ENCODE results near the gene TMEM86B.

Gene TMEM86B

DNA sequence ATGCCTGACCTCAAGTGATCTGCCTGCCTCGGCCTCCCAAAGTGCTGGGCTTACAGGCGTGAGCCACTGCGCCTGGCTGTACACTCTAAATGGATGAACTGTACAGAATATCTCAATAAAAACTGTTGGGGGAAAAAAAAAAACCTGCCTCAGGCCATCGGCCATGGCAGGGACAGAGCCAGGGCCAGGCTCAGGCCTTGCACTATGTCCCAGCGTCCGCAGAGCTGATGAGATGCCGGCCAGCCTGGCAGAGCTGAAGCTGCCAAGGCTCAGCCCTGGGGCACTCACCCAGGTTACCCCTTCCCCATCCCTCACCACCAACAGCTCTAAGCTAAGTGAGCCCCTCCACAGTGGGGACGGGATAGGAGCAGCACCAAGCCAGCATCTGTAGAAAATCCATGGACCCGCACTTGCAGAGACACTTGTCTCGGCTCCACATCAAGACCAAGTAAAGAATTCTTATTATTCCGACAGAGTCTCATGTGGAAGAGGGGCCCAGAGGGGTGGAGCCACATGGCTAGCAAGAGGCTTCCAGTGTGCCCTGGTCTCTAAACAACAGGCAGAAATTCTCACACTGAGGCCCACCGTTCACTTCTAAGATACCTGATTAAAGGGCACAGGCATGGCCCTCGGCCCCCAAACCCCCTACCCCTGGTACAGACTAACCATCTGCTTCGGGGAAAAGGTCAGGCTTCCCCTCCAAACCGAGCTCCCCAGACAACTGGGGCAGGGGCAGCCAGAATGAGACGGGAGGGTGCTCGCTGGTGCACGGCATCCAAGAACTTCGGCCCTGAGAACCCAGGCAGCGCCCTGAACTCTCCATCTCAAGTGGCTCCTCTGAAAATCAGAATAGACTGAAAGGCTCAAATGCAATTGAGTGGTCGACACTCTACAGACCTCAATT, 24.4 kb upstream of the TMEM86B start (continued):
- TF ChIP-seq, protein P1, sequence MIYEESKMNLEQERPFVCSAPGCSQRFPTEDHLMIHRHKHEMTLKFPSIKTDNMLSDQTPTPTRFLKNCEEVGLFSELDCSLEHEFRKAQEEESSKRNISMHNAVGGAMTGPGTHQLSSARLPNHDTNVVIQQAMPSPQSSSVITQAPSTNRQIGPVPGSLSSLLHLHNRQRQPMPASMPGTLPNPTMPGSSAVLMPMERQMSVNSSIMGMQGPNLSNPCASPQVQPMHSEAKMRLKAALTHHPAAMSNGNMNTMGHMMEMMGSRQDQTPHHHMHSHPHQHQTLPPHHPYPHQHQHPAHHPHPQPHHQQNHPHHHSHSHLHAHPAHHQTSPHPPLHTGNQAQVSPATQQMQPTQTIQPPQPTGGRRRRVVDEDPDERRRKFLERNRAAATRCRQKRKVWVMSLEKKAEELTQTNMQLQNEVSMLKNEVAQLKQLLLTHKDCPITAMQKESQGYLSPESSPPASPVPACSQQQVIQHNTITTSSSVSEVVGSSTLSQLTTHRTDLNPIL (CRISPR knock-in tag; IDR thresholded peaks at IDR 0.05; ENCODE audit: low read depth) = no peak
- TF ChIP-seq ARNTL (CRISPR knock-in tag; IDR thresholded peaks at IDR 0.05; ENCODE audit: borderline replicate concordance, low read depth) = no peak
- TF ChIP-seq ZFP30 (CRISPR knock-in tag; IDR thresholded peaks at IDR 0.05) = no peak
- no peak for TF ChIP-seq OSR1 (CRISPR knock-in tag; IDR thresholded peaks at IDR 0.05)

DNA sequence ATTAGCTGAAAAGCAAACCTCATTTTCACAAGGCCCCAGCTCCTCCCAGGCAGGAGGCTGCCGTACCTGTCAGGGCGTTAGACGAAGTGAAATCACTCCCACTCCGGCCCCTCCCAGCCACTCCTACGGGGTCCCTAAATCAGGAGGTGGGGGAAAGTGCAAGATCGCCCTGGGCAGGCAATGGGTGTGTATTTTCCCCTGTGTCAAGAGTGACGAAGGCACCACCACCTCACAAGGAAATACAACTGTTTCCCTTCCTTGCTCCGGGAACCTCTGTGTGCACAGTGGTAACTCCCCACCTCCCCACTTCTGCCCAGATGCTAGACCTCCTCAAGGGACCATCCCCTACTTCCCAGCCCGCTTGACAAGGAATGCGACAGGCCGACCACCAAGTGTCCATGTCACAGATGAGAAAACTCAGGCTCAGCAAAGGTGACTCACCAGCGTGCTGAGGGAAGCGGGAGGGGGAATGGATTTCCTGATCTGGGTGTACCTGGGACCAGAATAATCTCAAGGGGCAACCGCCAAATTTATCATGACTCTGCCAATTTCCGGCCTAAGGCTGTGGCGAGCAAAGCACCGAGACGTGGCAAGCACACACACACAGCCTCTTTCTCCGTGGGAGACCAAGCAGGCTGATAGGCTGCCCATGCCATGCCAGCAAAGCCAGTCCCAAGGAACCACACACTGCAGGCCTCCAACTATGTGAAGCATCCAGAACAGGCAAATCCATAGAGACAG, 22.9 kb upstream of the TMEM86B start:
- peak; percentile 43; the same call in 2 of the 3 replicates for ATAC-seq

DNA sequence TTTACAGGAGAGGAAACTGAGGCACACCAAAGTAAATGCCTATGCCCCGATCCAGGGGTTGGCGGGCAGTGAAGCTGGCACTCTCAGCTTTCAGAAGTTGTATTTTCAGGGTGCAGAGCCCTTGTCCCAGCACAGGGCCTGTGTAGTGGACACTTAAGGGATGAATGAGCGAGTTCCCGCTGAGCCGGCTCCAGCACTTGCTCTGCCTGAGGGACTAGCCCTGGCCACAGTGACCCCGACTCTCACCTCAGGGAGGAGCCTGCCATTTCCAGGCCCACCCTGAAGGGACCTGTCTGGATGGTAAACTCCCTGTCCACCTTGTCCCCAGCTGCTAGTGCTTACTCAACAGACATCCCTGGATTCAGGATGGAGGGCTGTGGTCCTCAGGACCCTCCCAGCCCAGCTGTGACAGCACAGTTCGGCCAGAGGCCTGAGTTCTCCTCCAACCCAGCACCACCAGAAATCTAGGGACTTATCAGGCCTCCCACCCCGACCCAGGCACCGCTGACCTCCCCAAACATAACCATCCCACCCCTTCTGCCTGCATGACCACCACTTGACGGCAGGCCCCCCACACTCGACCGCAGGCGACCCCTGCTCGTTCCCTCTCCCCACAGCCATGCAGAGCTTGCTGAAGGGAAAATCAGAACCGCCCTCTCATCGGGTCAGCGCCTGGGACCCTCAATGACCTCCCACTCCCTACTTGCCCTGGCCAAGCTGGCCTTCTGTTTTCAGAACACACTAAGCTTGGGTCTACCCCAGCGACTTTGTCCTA, 21.9 kb upstream of the TMEM86B start:
- ATAC-seq = no peak
- no peak for TF ChIP-seq GLIS3 (CRISPR knock-in tag; IDR thresholded peaks at IDR 0.05)
- TF ChIP-seq, protein P2, sequence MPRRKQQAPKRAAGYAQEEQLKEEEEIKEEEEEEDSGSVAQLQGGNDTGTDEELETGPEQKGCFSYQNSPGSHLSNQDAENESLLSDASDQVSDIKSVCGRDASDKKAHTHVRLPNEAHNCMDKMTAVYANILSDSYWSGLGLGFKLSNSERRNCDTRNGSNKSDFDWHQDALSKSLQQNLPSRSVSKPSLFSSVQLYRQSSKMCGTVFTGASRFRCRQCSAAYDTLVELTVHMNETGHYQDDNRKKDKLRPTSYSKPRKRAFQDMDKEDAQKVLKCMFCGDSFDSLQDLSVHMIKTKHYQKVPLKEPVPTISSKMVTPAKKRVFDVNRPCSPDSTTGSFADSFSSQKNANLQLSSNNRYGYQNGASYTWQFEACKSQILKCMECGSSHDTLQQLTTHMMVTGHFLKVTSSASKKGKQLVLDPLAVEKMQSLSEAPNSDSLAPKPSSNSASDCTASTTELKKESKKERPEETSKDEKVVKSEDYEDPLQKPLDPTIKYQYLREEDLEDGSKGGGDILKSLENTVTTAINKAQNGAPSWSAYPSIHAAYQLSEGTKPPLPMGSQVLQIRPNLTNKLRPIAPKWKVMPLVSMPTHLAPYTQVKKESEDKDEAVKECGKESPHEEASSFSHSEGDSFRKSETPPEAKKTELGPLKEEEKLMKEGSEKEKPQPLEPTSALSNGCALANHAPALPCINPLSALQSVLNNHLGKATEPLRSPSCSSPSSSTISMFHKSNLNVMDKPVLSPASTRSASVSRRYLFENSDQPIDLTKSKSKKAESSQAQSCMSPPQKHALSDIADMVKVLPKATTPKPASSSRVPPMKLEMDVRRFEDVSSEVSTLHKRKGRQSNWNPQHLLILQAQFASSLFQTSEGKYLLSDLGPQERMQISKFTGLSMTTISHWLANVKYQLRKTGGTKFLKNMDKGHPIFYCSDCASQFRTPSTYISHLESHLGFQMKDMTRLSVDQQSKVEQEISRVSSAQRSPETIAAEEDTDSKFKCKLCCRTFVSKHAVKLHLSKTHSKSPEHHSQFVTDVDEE (CRISPR knock-in tag; IDR thresholded peaks at IDR 0.05) = no peak
- TF ChIP-seq RARB (CRISPR knock-in tag; IDR thresholded peaks at IDR 0.05) = no peak
- no peak for TF ChIP-seq ZNF8 (CRISPR knock-in tag; IDR thresholded peaks at IDR 0.05)
- TF ChIP-seq, protein P3, sequence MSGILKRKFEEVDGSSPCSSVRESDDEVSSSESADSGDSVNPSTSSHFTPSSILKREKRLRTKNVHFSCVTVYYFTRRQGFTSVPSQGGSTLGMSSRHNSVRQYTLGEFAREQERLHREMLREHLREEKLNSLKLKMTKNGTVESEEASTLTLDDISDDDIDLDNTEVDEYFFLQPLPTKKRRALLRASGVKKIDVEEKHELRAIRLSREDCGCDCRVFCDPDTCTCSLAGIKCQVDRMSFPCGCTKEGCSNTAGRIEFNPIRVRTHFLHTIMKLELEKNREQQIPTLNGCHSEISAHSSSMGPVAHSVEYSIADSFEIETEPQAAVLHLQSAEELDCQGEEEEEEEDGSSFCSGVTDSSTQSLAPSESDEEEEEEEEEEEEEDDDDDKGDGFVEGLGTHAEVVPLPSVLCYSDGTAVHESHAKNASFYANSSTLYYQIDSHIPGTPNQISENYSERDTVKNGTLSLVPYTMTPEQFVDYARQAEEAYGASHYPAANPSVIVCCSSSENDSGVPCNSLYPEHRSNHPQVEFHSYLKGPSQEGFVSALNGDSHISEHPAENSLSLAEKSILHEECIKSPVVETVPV (CRISPR knock-in tag; IDR thresholded peaks at IDR 0.05) = no peak
- no peak for TF ChIP-seq PPARA (CRISPR knock-in tag; IDR thresholded peaks at IDR 0.05; ENCODE audit: borderline replicate concordance)
- TF ChIP-seq ESRRG (CRISPR knock-in tag; IDR thresholded peaks at IDR 0.05) = no peak
- no peak for TF ChIP-seq TCF4 (CRISPR knock-in tag; IDR thresholded peaks at IDR 0.05; ENCODE audit: borderline replicate concordance)
- TF ChIP-seq, protein P4, sequence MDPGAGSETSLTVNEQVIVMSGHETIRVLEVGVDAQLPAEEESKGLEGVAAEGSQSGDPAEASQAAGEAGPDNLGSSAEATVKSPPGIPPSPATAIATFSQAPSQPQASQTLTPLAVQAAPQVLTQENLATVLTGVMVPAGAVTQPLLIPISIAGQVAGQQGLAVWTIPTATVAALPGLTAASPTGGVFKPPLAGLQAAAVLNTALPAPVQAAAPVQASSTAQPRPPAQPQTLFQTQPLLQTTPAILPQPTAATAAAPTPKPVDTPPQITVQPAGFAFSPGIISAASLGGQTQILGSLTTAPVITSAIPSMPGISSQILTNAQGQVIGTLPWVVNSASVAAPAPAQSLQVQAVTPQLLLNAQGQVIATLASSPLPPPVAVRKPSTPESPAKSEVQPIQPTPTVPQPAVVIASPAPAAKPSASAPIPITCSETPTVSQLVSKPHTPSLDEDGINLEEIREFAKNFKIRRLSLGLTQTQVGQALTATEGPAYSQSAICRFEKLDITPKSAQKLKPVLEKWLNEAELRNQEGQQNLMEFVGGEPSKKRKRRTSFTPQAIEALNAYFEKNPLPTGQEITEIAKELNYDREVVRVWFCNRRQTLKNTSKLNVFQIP (CRISPR knock-in tag; IDR thresholded peaks at IDR 0.05; ENCODE audit: borderline replicate concordance, low read depth) = no peak
- TF ChIP-seq ZNF70 (CRISPR knock-in tag; IDR thresholded peaks at IDR 0.05) = no peak
- no peak for TF ChIP-seq CSDC2 (CRISPR knock-in tag; IDR thresholded peaks at IDR 0.05)
- TF ChIP-seq ISL1 (CRISPR knock-in tag; IDR thresholded peaks at IDR 0.05) = no peak
- TF ChIP-seq, protein P5, sequence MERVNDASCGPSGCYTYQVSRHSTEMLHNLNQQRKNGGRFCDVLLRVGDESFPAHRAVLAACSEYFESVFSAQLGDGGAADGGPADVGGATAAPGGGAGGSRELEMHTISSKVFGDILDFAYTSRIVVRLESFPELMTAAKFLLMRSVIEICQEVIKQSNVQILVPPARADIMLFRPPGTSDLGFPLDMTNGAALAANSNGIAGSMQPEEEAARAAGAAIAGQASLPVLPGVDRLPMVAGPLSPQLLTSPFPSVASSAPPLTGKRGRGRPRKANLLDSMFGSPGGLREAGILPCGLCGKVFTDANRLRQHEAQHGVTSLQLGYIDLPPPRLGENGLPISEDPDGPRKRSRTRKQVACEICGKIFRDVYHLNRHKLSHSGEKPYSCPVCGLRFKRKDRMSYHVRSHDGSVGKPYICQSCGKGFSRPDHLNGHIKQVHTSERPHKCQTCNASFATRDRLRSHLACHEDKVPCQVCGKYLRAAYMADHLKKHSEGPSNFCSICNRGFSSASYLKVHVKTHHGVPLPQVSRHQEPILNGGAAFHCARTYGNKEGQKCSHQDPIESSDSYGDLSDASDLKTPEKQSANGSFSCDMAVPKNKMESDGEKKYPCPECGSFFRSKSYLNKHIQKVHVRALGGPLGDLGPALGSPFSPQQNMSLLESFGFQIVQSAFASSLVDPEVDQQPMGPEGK (CRISPR knock-in tag; IDR thresholded peaks at IDR 0.05; ENCODE audit: borderline replicate concordance) = no peak
- no peak for TF ChIP-seq TOX (CRISPR knock-in tag; IDR thresholded peaks at IDR 0.05; ENCODE audit: borderline replicate concordance)

More for the DNA sequence above, 22.9 kb upstream of the TMEM86B start:
- TF ChIP-seq GLIS3 (CRISPR knock-in tag; IDR thresholded peaks at IDR 0.05) (no peak), TCF4 (CRISPR knock-in tag; IDR thresholded peaks at IDR 0.05; ENCODE audit: borderline replicate concordance) (no peak), ZNF8 (CRISPR knock-in tag; IDR thresholded peaks at IDR 0.05) (no peak), ISL1 (CRISPR knock-in tag; IDR thresholded peaks at IDR 0.05) (no peak), ESRRG (CRISPR knock-in tag; IDR thresholded peaks at IDR 0.05) (no peak), ZNF70 (CRISPR knock-in tag; IDR thresholded peaks at IDR 0.05) (no peak)
- TF ChIP-seq, protein P5 (CRISPR knock-in tag; IDR thresholded peaks at IDR 0.05; ENCODE audit: borderline replicate concordance) = no peak
- TF ChIP-seq, protein P3 (CRISPR knock-in tag; IDR thresholded peaks at IDR 0.05) = no peak
